SK-N-MC (cell line): ENCODE measurements around the gene UXS1.

ENCODE experiments used
- EZH2 ChIP-seq: fragments of 200-600 bp; sonication (generic); IDR thresholded peaks from one replicate; pipeline ENCODE4 v1.6.1; 2017; ENCODE audit warnings: antibody characterized with exemption
- FOXP2 ChIP-seq: optimal IDR thresholded peaks from 2 replicates; pipeline ENCODE3; 2011; ENCODE audit warnings: mild to moderate bottlenecking, moderate library complexity; ENCODE audit not compliant: insufficient read depth; ENCODE audit errors: extremely low read length, control extremely low read depth
- POLR2AphosphoS5 ChIP-seq: IDR thresholded peaks from 2 replicates; pipeline ENCODE4 v1.6.1; 2012; ENCODE audit warnings: mild to moderate bottlenecking, low read depth, low read length, borderline replicate concordance

DNA sequence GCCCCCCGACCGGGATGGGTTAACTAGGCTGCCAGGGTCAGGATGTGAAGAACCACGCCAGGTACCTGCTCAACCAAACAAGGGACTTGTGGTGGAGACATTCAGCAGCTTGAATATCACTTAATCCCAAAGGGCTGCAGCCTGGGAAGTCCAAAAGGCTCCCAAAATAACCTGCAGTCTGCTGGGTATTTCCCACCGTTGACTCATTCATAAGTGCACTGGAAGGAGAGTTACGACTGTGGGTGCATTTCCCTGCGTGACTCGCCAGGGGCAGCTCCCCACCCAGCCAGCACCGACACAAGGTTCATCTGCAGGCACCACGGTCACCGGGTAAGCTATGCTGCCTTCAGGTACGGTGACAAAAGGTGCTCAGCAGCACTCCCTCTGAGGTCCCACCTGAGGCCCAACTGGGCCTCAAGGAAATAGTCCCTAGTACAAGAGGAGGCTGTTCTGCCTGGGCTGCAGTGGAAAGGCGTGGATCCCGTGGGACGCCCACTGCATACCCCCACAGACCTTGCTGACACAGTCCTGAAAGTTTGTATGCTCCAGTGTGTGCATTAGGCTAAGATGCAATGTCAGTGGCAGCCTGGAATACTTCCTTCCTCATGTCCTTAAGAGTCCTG is 86.5 kb downstream of the UXS1 start:
- no peak for TF ChIP-seq EZH2
- no peak for TF ChIP-seq POLR2AphosphoS5
- no peak for TF ChIP-seq FOXP2
